WTC11 (cell line): ENCODE measurements around the gene SLC25A44. TPM values are rescaled to one million over a fixed set of nuclear protein-coding genes. Genes with fewer than 3 reads are reported as not detected.

Experiments
- ATAC-seq: fragments of 200-7000 bp; cut with Tn5 transposase; 2 replicates; pipeline ENCODE4 v1.10.0; 2021; ENCODE audit warnings: mild to moderate bottlenecking, moderate library complexity
- CTCF ChIA-PET: fragments of 300-600 bp; sonication (Branson Sonifier 250); formaldehyde crosslinking; loops from one replicate; lab custom pipeline; 2021; ENCODE audit warnings: antibody characterized with exemption; lab: Charles Lee
- POLR2A ChIA-PET: fragments of 350-600 bp; sonication (Branson Sonifier 250); formaldehyde crosslinking; loops from one replicate; lab custom pipeline; 2021; ENCODE audit warnings: antibody characterized with exemption; lab: Charles Lee
- DNase-seq: peaks from one replicate; pipeline ENCODE4 v3.0.0; 2021; ENCODE audit warnings: low spot score
- H3K27ac Mint-ChIP-seq: 2 replicates; pipeline ENCODE4 v1.8.0; 2021; ENCODE audit warnings: mixed read lengths
- H3K27me3 Mint-ChIP-seq: 2 replicates; pipeline ENCODE4 v1.8.0; 2021; ENCODE audit warnings: low read depth, mild to moderate bottlenecking, moderate library complexity, mixed read lengths
- H3K36me3 Mint-ChIP-seq: 2 replicates; pipeline ENCODE4 v1.8.0; 2021; ENCODE audit warnings: mixed read lengths
- H3K4me1 Mint-ChIP-seq: 2 replicates; pipeline ENCODE4 v1.8.0; 2022; ENCODE audit warnings: mixed read lengths
- H3K4me3 Mint-ChIP-seq: 2 replicates; pipeline ENCODE4 v1.8.0; 2021; ENCODE audit warnings: mild to moderate bottlenecking, moderate library complexity, mixed read lengths
- H3K9me3 Mint-ChIP-seq: 2 replicates; pipeline ENCODE4 v1.8.0; 2021; ENCODE audit warnings: mixed read lengths
- ATF1 ChIP-seq: sonication (generic); formaldehyde crosslinking; IDR thresholded peaks from 2 replicates; pipeline ENCODE4 v1.8.1; 2023; ENCODE audit warnings: mild to moderate bottlenecking, moderate library complexity, missing genetic modification reagents
- CBFB ChIP-seq: sonication (generic); formaldehyde crosslinking; IDR thresholded peaks from 2 replicates; pipeline ENCODE4 v1.8.1; 2022; ENCODE audit warnings: mild to moderate bottlenecking, low read depth, missing genetic modification reagents
- CREB1 ChIP-seq: sonication (generic); formaldehyde crosslinking; IDR thresholded peaks from 2 replicates; pipeline ENCODE4 v1.8.0; 2023; ENCODE audit warnings: mild to moderate bottlenecking, missing genetic modification reagents
- E2F5 ChIP-seq: sonication (generic); formaldehyde crosslinking; IDR thresholded peaks from 2 replicates; pipeline ENCODE4 v1.8.1; 2022; ENCODE audit warnings: mild to moderate bottlenecking, moderate library complexity, missing genetic modification reagents
- FOXK1 ChIP-seq: sonication (generic); formaldehyde crosslinking; IDR thresholded peaks from 2 replicates; pipeline ENCODE4 v1.8.0; 2022; ENCODE audit warnings: mild to moderate bottlenecking, moderate library complexity, missing genetic modification reagents
- JAZF1 ChIP-seq: fragments of 250-450 bp; sonication (Bioruptor Pico); IDR thresholded peaks from 2 replicates; pipeline ENCODE4 v1.9.0; 2021; ENCODE audit warnings: moderate library complexity, mild to moderate bottlenecking, inconsistent platforms
- MAX ChIP-seq: sonication (generic); formaldehyde crosslinking; IDR thresholded peaks from 2 replicates; pipeline ENCODE4 v1.8.0; 2022; ENCODE audit warnings: mild to moderate bottlenecking, missing genetic modification reagents
- MXD4 ChIP-seq: fragments of 250-450 bp; sonication (Bioruptor Pico); IDR thresholded peaks from 2 replicates; pipeline ENCODE4 v1.8.0; 2021; ENCODE audit warnings: mild to moderate bottlenecking, moderate library complexity, borderline replicate concordance
- MYBL2 ChIP-seq: sonication (generic); formaldehyde crosslinking; IDR thresholded peaks from 2 replicates; pipeline ENCODE4 v1.8.1; 2023; ENCODE audit warnings: mild to moderate bottlenecking, moderate library complexity, missing genetic modification reagents
- NFATC4 ChIP-seq: fragments of 250-450 bp; sonication (Bioruptor Pico); IDR thresholded peaks from 2 replicates; pipeline ENCODE4 v1.9.0; 2021; ENCODE audit warnings: mild to moderate bottlenecking
- NFE2L1 ChIP-seq: sonication (generic); formaldehyde crosslinking; IDR thresholded peaks from 2 replicates; pipeline ENCODE4 v1.8.1; 2023; ENCODE audit warnings: missing genetic modification reagents
- NFYB ChIP-seq: sonication (generic); formaldehyde crosslinking; conservative IDR thresholded peaks from 2 replicates; pipeline ENCODE4 v1.8.0; 2022; ENCODE audit warnings: low read depth, missing genetic modification reagents
- NR1H2 ChIP-seq: sonication (generic); formaldehyde crosslinking; IDR thresholded peaks from 2 replicates; pipeline ENCODE4 v1.9.0; 2021; ENCODE audit warnings: mild to moderate bottlenecking, moderate library complexity, missing genetic modification reagents
- NR3C1 ChIP-seq: sonication (generic); formaldehyde crosslinking; conservative IDR thresholded peaks from 2 replicates; pipeline ENCODE4 v1.8.1; 2023; ENCODE audit warnings: low read depth, mild to moderate bottlenecking, missing genetic modification reagents
- PRDM15 ChIP-seq: sonication (generic); formaldehyde crosslinking; IDR thresholded peaks from 2 replicates; pipeline ENCODE4 v1.8.0; 2022; ENCODE audit warnings: missing genetic modification reagents
- SMAD4 ChIP-seq: sonication (generic); formaldehyde crosslinking; IDR thresholded peaks from 2 replicates; pipeline ENCODE4 v1.8.0; 2022; ENCODE audit warnings: mild to moderate bottlenecking, missing genetic modification reagents
- TCF7 ChIP-seq: sonication (generic); formaldehyde crosslinking; IDR thresholded peaks from 2 replicates; pipeline ENCODE4 v1.8.0; 2022; ENCODE audit warnings: mild to moderate bottlenecking, low read depth, missing genetic modification reagents, moderate library complexity
- ZNF138 ChIP-seq: sonication (generic); formaldehyde crosslinking; conservative IDR thresholded peaks from 2 replicates; pipeline ENCODE4 v1.8.1; 2022; ENCODE audit warnings: mild to moderate bottlenecking, moderate library complexity, missing genetic modification reagents
- ZNF219 ChIP-seq: sonication (generic); formaldehyde crosslinking; IDR thresholded peaks from 2 replicates; pipeline ENCODE4 v1.8.0; 2023; ENCODE audit warnings: missing genetic modification reagents, mild to moderate bottlenecking, borderline replicate concordance
- total RNA-seq: library from RNA; stranded (reverse); gene quantifications from 3 replicates; pipeline ENCODE4 v1.2.3, GENCODE V29; 2021
- TF ChIP-seq, protein P1 (sequence below): sonication (generic); formaldehyde crosslinking; IDR thresholded peaks from 2 replicates; pipeline ENCODE4 v1.8.1; 2023; ENCODE audit warnings: mild to moderate bottlenecking, missing genetic modification reagents
- TF ChIP-seq, protein P2 (sequence below): sonication (generic); formaldehyde crosslinking; IDR thresholded peaks from 2 replicates; pipeline ENCODE4 v1.8.0; 2022; ENCODE audit warnings: mild to moderate bottlenecking, missing genetic modification reagents
- TF ChIP-seq, protein P3 (sequence below): sonication (generic); formaldehyde crosslinking; IDR thresholded peaks from 2 replicates; pipeline ENCODE4 v1.8.0; 2023; ENCODE audit warnings: mild to moderate bottlenecking, missing genetic modification reagents
- TF ChIP-seq, protein P4 (sequence below): sonication (generic); formaldehyde crosslinking; IDR thresholded peaks from 2 replicates; pipeline ENCODE4 v1.8.0; 2022; ENCODE audit warnings: mild to moderate bottlenecking, missing genetic modification reagents

SLC25A44 gene
- total RNA-seq, 1 experiment from 2014 or later, result 29.1 TPM

GRCh38 chr1:156244712-156245111, 50.8 kb downstream of the SLC25A44 start (continued):
- no peak for TF ChIP-seq ZNF138 (CRISPR knock-in tag)
- TF ChIP-seq, all 79 proteins: peak for 0

GRCh38 chr1:156245451-156246232, 51.7 kb downstream of the SLC25A44 start:
- POLR2A ChIA-PET, result interaction anchor here (0.7 to 1.5 kb wide), 4 partner anchors 12 to 109 kb away, joined by 3 to 7 read pairs (median 4); partner anchors contain the start of gene SMG5
- peak overlapping the region; percentile 74 for H3K4me3 Mint-ChIP-seq
- no peak overlapping the region for H3K27ac Mint-ChIP-seq
- TF ChIP-seq NFATC4 (CRISPR knock-in tag) (no peak), ATF1 (CRISPR knock-in tag) (peak; percentile 85; the same call in 1 of the 2 replicates), E2F5 (0 out of 2 replicates have a peak, but pooled peaks have one; percentile 77), CREB1 (no peak), MAX (CRISPR knock-in tag) (peak; percentile 91), JAZF1 (no peak), NR3C1 (CRISPR knock-in tag) (0 out of 2 replicates have a peak, but pooled peaks have one; percentile 69), MXD4 (no peak), ZNF219 (CRISPR knock-in tag) (0 out of 2 replicates have a peak, but pooled peaks have one; percentile 56), NFYB (CRISPR knock-in tag) (0 out of 2 replicates have a peak, but pooled peaks have one; percentile 8), FOXK1 (CRISPR knock-in tag) (peak; percentile 49; the same call in 1 of the 2 replicates), SMAD4 (CRISPR knock-in tag) (no peak), PRDM15 (CRISPR knock-in tag) (peak; percentile 56), CBFB (CRISPR knock-in tag) (0 out of 2 replicates have a peak, but pooled peaks have one; percentile 36), MYBL2 (CRISPR knock-in tag) (peak; percentile 90), NFE2L1 (peak; percentile 82; the same call in 1 of the 2 replicates), TCF7 (CRISPR knock-in tag) (0 out of 2 replicates have a peak, but pooled peaks have one; percentile 47), NR1H2 (no peak)
- TF ChIP-seq, protein P1, sequence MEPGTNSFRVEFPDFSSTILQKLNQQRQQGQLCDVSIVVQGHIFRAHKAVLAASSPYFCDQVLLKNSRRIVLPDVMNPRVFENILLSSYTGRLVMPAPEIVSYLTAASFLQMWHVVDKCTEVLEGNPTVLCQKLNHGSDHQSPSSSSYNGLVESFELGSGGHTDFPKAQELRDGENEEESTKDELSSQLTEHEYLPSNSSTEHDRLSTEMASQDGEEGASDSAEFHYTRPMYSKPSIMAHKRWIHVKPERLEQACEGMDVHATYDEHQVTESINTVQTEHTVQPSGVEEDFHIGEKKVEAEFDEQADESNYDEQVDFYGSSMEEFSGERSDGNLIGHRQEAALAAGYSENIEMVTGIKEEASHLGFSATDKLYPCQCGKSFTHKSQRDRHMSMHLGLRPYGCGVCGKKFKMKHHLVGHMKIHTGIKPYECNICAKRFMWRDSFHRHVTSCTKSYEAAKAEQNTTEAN (CRISPR knock-in tag), result no peak
- TF ChIP-seq, protein P2, sequence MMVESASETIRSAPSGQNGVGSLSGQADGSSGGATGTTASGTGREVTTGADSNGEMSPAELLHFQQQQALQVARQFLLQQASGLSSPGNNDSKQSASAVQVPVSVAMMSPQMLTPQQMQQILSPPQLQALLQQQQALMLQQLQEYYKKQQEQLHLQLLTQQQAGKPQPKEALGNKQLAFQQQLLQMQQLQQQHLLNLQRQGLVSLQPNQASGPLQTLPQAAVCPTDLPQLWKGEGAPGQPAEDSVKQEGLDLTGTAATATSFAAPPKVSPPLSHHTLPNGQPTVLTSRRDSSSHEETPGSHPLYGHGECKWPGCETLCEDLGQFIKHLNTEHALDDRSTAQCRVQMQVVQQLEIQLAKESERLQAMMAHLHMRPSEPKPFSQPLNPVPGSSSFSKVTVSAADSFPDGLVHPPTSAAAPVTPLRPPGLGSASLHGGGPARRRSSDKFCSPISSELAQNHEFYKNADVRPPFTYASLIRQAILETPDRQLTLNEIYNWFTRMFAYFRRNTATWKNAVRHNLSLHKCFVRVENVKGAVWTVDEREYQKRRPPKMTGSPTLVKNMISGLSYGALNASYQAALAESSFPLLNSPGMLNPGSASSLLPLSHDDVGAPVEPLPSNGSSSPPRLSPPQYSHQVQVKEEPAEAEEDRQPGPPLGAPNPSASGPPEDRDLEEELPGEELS, result peak; percentile 41; the same call in 1 of the 2 replicates
- TF ChIP-seq, protein P3, sequence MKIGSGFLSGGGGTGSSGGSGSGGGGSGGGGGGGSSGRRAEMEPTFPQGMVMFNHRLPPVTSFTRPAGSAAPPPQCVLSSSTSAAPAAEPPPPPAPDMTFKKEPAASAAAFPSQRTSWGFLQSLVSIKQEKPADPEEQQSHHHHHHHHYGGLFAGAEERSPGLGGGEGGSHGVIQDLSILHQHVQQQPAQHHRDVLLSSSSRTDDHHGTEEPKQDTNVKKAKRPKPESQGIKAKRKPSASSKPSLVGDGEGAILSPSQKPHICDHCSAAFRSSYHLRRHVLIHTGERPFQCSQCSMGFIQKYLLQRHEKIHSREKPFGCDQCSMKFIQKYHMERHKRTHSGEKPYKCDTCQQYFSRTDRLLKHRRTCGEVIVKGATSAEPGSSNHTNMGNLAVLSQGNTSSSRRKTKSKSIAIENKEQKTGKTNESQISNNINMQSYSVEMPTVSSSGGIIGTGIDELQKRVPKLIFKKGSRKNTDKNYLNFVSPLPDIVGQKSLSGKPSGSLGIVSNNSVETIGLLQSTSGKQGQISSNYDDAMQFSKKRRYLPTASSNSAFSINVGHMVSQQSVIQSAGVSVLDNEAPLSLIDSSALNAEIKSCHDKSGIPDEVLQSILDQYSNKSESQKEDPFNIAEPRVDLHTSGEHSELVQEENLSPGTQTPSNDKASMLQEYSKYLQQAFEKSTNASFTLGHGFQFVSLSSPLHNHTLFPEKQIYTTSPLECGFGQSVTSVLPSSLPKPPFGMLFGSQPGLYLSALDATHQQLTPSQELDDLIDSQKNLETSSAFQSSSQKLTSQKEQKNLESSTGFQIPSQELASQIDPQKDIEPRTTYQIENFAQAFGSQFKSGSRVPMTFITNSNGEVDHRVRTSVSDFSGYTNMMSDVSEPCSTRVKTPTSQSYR (CRISPR knock-in tag), result peak; percentile 72
- TF ChIP-seq, protein P4, sequence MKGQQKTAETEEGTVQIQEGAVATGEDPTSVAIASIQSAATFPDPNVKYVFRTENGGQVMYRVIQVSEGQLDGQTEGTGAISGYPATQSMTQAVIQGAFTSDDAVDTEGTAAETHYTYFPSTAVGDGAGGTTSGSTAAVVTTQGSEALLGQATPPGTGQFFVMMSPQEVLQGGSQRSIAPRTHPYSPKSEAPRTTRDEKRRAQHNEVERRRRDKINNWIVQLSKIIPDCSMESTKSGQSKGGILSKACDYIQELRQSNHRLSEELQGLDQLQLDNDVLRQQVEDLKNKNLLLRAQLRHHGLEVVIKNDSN, result peak; percentile 31; the same call in 1 of the 2 replicates

More at GRCh38 chr1:156245451-156246232, 51.7 kb downstream of the SLC25A44 start:
- ATAC-seq (peak; percentile 23), DNase-seq (peak; percentile 63)
- Mint-ChIP-seq H3K36me3 (peaks cover 11% of the 10 kb centered on the region), H3K9me3 (no peaks in the 10 kb centered on the region), H3K4me1 (peaks cover 22% of the 10 kb centered on the region), H3K27me3 (peaks cover 4% of the 10 kb centered on the region)
- CTCF ChIA-PET, result interaction anchor here (0.8 to 5.1 kb wide), 14 partner anchors 12 to 200 kb away, joined by 3 to 84 read pairs (median 7); partner anchors contain the start of genes PMF1 and SMG5
